Measurements from ENCODE around the gene CSF3R.
A peak's percentile ranks its signal among the peaks of the same experiment; 100 is the strongest.
"Not testable (repeated sequence)": the region's sequence is repeated elsewhere in the genome, so short reads cannot be mapped to it uniquely, and the experiment has no call there.

CSF3R gene

DNA sequence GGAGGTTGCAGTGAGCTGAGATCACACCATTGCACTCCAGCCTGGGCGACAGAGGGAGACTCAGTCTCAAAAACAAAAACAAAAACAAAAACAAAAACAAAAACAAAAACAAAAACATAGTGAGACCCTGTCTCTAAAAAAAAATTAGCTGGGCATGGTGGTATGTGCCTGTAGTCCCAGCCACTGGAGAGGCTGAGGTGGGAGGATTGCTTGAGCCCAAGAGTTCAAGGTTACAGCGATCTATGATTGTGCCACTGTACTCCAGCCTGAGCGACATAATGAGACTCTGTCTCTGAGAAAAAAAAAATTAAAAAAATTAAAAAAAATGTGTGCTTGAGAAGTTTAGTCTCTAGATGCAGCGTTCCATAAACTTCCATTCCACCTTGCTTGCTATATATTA, 19.2 kb upstream of the CSF3R start:
- H3K4me3 Mint-ChIP-seq, H3K27ac Mint-ChIP-seq, H3K9me3 Mint-ChIP-seq, ATAC-seq, H3K36me3 Mint-ChIP-seq, H3K4me1 Mint-ChIP-seq: not testable (repeated sequence)
- H3K27me3 Mint-ChIP-seq = peaks cover 23% of the 10 kb centered on the region

DNA sequence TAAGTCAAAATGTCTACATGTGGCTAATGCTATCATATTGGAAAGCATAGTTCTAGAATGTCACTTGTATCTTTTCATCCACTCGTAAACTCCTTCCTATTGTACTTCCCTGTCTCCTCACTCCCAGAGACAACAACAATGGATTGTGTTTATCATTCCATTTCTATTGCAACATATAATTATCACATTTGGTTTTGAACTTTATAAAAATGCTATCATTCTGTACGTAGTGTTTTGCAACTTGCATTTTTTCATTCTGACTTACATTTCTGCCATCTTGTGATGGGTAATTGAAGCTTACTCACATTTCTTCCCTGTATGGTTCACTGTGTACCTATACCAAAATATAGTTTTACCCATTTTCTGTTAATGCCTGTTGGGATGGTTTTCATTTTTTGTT, 14.5 kb upstream of the CSF3R start:
- Mint-ChIP-seq H3K4me1 (no peaks in the 10 kb centered on the region), H3K27ac (no peak overlapping the region), H3K27me3 (peaks cover 9% of the 10 kb centered on the region), H3K36me3 (no peaks in the 10 kb centered on the region), H3K4me3 (no peak overlapping the region), H3K9me3 (peaks cover 3% of the 10 kb centered on the region)
- no peak for ATAC-seq

DNA sequence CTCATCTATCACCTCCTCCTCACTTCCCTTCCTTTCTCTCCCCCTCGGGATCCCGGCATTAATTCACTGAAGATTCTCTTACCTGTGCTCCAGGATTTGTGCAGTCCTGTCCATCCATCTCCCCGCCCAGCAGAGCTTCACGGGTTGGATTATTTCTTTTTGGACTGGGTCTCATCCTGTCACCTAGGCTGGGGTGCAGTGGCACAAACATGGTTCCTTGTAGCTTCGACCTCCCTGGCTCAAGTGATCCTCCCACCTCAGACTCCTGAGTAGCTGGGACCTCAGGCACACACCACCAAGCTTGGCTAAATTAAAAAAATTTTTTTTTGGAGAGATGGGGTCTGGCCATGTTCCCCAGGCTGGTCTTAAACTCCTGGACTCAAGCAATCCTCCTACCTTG, 12.3 kb upstream of the CSF3R start:
- no peak for ATAC-seq
- no peaks in the 10 kb centered on the region for H3K4me1 Mint-ChIP-seq
- H3K27me3 Mint-ChIP-seq = peaks cover 9% of the 10 kb centered on the region
- H3K4me3 Mint-ChIP-seq = no peak overlapping the region
- peaks cover 3% of the 10 kb centered on the region for H3K9me3 Mint-ChIP-seq
- H3K27ac Mint-ChIP-seq = no peak overlapping the region
- no peaks in the 10 kb centered on the region for H3K36me3 Mint-ChIP-seq

DNA sequence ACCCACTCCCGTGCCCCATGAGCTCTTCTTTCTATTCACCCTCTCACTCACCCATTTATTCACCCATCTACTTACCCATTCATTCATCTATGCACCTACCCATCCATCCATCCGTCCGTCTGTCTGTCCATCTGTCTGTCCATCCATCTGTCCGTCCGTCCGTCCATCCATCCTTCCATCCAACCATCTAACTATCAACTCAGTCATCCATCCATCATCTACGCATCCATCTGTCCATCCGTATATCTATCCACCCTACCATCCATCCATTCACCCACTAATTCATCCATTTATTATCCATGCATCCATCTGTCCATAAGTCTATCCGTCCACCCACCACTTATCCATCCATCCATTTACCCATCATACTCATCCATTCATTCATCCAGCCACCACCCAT, 10.8 kb upstream of the CSF3R start:
- no peaks in the 10 kb centered on the region for H3K36me3 Mint-ChIP-seq

DNA sequence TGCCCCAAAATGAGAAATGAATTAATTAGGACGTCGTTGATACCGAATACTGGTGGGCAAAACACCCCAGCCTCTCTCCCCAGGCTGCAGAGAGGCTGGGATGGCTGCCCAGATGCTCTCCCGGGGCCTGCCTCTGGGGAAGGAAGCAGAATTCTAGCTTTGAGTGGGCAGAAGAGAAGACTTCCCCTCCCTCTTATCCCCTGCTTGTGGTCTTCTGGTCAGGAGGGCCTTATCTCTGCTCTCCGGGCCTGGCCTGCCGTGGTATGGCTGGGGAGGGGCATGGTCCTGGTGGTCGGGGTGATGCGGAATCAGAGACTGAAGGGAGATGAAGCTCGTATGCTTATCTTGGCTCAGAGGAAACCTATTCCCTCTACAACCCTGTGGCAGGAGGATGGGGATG, 9.8 kb upstream of the CSF3R start:
- Mint-ChIP-seq H3K9me3 (peaks cover 3% of the 10 kb centered on the region), H3K36me3 (no peaks in the 10 kb centered on the region), H3K4me3 (no peak overlapping the region), H3K27ac (no peak overlapping the region), H3K27me3 (peaks cover 9% of the 10 kb centered on the region), H3K4me1 (peaks cover 2% of the 10 kb centered on the region)
- ATAC-seq = no peak

More for the DNA sequence above, 10.8 kb upstream of the CSF3R start:
- Mint-ChIP-seq H3K27me3 (peaks cover 9% of the 10 kb centered on the region), H3K27ac (no peak overlapping the region), H3K9me3 (peaks cover 3% of the 10 kb centered on the region), H3K4me1 (no peaks in the 10 kb centered on the region), H3K4me3 (no peak overlapping the region)
- no peak for ATAC-seq

DNA sequence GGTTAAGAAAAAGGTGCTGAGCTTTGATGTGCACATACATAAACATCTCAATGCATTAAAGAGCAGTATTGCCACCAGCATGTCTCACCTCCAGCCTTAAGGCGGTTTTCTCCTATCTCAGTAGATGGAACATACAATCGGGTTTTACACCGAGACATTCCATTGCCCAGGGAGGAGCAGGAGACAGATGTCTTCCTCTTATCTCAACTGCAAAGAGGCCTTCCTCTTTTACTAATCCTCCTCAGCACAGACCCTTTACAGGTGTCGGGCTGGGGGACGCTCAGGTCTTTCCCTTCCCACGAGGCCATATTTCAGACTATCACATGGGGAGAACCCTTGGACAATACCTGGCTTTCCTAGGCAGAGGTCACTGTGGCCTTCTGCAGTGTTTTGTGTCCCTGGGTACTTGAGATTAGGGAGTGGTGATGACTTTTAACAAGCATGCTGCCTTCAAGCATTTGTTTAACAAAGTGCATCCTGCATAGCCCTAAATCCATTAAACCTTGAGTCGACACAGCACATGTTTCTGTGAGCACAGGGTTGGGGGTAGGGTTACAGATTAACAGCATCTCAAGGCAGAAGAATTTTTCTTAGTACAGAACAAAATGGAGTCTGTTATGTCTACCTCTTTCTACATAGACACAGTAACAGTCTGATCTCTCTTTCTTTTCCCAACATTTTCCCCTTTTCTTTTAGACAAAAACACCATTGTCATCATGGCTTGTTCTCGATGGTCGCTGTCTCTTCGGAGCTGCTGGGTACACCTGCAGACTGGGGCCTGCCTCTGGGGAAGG, 6.7 kb upstream of the CSF3R start:
- not testable (repeated sequence) for H3K27me3 Mint-ChIP-seq, H3K36me3 Mint-ChIP-seq, H3K4me3 Mint-ChIP-seq, H3K27ac Mint-ChIP-seq, ATAC-seq, H3K9me3 Mint-ChIP-seq
- H3K4me1 Mint-ChIP-seq = peaks cover 23% of the 10 kb centered on the region

DNA sequence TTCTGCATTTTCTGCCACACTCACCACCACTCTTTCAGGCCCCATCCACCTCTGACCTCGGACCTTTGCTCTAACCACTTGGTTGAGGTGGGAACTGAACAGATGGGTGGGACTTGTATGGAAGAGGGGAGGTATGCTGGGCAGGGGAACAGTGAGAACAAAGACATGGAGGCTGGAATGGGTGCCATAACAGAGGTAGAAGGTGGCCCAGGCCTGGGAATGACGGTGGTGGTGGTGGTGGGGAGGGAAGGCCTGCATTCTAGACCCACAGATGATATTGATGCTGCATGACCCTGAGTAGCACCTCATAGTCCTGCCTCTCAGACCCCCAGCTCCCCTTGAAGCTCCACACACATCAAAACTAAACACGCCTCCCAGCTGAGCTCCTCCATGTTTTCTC, 5.2 kb upstream of the CSF3R start:
- H3K27ac Mint-ChIP-seq = no peak overlapping the region

DNA sequence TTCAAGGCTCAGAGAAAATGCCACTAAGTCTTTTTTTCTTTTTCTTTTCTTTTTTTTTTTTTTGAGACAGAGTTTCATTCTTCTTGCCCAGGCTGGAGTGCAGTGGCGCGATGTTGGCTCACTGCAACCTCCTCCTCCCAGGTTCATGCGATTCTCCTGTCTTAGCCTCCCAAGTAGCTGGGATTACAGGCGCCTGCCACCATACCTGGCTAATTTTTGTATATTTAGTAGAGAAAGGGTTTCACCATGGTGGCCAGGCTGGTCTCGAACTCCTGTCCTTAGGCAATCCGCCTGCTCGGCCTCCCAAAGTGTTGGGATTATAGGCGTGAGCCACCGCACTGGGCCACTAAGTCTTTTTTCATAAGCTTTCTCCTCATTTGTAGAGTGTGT, 4.6 kb upstream of the CSF3R start:
- H3K36me3 Mint-ChIP-seq, H3K9me3 Mint-ChIP-seq, H3K4me3 Mint-ChIP-seq, H3K27me3 Mint-ChIP-seq, ATAC-seq: not testable (repeated sequence)
- Mint-ChIP-seq H3K27ac (peak overlapping the region; percentile 79), H3K4me1 (peaks cover 24% of the 10 kb centered on the region)

More for the DNA sequence above, 5.2 kb upstream of the CSF3R start:
- no peak overlapping the region for H3K4me3 Mint-ChIP-seq
- H3K36me3 Mint-ChIP-seq = no peaks in the 10 kb centered on the region
- H3K9me3 Mint-ChIP-seq = no peaks in the 10 kb centered on the region
- peaks cover 23% of the 10 kb centered on the region for H3K4me1 Mint-ChIP-seq
- no peak for ATAC-seq
- H3K27me3 Mint-ChIP-seq = no peaks in the 10 kb centered on the region

DNA sequence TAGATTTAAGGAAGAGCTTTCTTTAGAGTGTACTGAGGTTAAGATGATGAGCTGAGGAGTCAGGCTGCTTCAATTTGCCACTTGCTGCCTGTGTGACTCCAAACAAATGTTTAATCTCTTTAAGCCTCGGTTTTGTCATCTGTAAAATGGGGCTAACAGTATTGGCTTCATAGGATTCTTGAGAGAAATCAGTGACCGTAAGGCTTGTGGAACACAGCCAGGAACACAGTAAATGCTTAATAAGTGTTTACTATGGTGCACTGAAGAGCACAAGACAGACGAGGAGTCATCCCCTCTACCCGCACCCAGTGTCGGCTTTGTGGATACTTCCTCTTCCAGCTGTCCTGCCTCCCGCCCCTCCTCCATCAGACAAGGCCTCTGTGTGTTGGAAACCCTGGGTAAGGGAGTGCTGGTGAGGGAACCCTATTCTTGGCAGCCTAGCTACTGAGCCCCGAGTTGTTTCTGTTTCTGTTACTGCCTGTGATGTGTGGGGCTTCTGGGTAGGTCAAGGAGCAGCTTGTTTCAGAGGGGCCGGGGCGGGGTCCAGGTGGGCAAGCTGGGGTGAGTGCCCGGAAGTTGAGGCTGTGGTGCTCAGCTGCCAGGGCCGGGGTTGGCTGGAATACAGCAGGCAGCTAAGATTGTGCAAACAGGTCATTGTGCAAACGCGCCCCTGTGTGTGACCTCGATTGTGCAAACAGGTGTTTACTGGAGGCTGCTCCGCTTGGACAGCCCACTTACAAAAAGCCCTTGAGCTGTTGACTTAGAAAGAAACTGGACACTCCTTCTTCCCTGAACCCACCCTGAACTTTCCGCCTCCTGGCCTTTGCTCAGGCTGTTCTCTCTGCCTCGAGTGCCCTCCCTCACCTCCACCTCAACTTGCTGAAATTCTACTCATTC, 4.0 kb upstream of the CSF3R start:
- Mint-ChIP-seq H3K27ac (peak overlapping the region; percentile 79), H3K9me3 (no peaks in the 10 kb centered on the region), H3K4me3 (peak overlapping the region; percentile 18), H3K4me1 (peaks cover 30% of the 10 kb centered on the region), H3K27me3 (peaks cover 8% of the 10 kb centered on the region), H3K36me3 (no peaks in the 10 kb centered on the region)
- peak; percentile 72 for ATAC-seq

DNA sequence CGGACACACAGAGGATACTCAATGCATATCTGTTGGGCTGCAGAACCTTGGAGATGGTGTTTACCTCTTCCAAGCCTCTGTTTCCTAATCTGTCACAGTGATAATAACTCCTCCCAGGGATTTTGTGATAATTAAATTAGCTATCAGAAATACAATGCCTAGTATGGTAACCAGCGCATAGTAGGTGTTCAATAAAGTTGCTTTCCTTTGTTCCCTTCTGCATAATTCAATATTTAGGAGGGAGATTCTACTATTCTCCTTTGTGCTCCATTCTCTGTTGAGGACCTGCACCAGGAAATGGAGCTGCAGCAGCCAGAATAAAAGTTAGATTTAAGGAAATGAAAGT, 3.4 kb upstream of the CSF3R start:
- Mint-ChIP-seq H3K4me1 (peaks cover 31% of the 10 kb centered on the region), H3K36me3 (no peaks in the 10 kb centered on the region), H3K4me3 (no peak overlapping the region), H3K27ac (peak overlapping the region; percentile 79), H3K9me3 (no peaks in the 10 kb centered on the region), H3K27me3 (peaks cover 12% of the 10 kb centered on the region)
- no peak for ATAC-seq

DNA sequence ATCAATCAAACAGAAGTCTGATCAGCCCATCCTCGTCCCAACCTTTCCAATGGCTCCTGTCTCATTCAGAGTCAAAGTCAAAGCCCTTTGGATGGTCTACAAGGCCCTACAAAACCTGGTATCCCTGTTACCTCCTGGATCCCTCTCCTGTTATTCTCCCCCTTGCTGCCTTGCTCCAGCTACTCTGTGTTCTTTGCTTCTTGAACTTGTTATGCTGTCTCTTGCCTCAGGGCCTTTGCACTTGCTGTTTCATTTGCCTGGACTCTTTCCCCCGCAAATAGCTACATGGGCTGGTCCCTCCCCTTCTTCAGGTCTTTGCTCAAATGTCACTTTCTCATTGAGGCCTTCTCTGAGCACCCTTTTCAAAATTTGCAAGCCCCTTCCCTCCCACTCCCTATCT, 1.4 kb upstream of the CSF3R start:
- H3K27me3 Mint-ChIP-seq = peaks cover 12% of the 10 kb centered on the region
- no peak overlapping the region for H3K27ac Mint-ChIP-seq
- H3K9me3 Mint-ChIP-seq = no peaks in the 10 kb centered on the region
- H3K36me3 Mint-ChIP-seq = no peaks in the 10 kb centered on the region
- ATAC-seq = no peak
- H3K4me1 Mint-ChIP-seq = peaks cover 31% of the 10 kb centered on the region
- H3K4me3 Mint-ChIP-seq = no peak overlapping the region

DNA sequence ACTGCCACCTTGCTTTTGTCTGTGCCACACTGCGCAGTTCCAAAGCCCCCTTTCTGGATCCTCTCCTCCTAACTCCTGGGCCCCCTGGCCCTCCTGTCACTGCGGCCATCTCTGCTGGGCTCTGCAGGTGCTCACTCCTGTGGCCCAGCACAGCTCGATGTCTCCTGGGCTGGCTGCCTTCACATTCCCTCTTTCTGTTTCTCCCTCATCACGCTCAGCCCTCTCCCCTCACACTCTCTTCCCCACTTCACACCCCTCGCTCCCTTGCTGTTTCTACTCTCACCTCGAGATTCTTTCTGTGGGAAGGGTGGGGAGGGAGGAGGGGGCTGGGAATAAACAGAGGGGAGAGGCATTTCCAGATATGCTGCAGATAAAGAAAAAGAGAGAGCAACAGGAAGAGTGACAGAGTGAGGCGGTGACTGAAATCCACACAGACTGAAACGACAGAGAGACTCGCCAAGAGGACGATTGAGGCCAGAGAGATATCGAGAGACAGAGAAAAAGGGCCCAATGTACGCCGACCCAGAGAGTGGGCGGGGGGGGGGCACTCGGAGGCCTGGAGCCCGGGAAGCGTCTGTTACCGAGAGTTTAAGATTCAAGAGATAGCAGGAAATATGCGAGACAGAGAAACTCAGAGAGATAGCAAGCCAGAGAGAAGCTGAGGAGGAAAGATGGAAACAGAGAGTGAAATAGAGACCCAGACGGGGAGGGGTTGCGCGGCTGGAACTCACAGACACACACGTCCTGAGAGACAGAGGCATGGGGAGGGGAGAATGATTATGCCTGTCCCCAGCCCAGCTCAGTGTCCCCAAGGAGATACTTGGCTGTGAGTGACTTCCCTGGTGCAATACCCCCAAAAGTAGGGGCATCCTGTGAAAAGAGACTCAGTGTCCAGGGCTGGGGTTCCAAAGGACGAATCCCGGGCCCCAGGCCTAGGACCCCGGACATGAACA, 666 bp downstream of the CSF3R start:
- Mint-ChIP-seq H3K27me3 (peaks cover 12% of the 10 kb centered on the region), H3K4me1 (peaks cover 24% of the 10 kb centered on the region), H3K27ac (no peak overlapping the region), H3K4me3 (no peak overlapping the region), H3K9me3 (no peaks in the 10 kb centered on the region), H3K36me3 (no peaks in the 10 kb centered on the region)
- peak; percentile 38 for ATAC-seq

DNA sequence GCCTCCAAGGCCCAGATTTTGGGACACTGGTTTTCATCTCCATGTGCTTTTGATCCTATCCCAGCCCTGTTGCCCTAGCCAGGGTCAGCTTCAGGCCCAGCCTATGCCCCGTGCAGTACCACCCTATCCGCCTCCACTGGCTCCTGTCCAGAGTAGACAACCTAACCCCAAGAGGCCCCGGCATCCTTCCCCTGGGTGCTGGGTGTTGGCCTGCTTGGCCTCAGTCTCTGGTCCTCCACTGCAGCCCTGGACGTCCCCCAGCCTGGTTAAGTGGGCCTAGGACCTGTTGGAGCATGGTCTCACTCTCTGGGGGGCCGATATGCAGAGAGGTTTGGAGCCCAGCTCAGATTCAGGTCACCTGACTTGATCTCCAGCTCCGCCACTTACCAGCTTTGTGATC, 1.6 kb downstream of the CSF3R start:
- H3K4me1 Mint-ChIP-seq = peaks cover 14% of the 10 kb centered on the region
- H3K4me3 Mint-ChIP-seq = no peak overlapping the region
- no peaks in the 10 kb centered on the region for H3K36me3 Mint-ChIP-seq
- H3K27ac Mint-ChIP-seq = no peak overlapping the region
- no peak for ATAC-seq
- peaks cover 12% of the 10 kb centered on the region for H3K27me3 Mint-ChIP-seq
- H3K9me3 Mint-ChIP-seq = no peaks in the 10 kb centered on the region

DNA sequence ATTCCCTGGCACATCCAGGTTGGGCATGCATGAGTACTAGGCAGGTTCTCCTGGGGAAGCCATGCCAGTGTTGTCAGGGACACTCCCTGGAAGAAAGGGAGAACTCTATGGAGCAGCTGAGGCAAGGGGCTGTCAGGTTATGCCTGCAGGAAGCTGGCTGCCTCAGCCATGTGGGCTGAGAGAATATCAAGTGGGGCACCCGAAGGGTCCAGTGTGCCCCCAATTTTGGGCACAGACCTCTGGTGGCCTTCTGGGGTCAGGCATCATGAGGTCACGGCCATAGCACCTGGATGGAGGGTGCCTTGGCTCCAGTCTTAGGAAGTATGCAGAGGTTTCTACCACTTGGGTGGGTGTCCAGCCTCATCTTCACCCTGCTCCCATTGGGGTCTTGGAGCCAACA, 2.6 kb downstream of the CSF3R start:
- H3K4me1 Mint-ChIP-seq = peaks cover 8% of the 10 kb centered on the region
- H3K27me3 Mint-ChIP-seq = peaks cover 12% of the 10 kb centered on the region
- no peaks in the 10 kb centered on the region for H3K36me3 Mint-ChIP-seq
- H3K4me3 Mint-ChIP-seq = no peak overlapping the region
- no peak overlapping the region for H3K27ac Mint-ChIP-seq
- no peaks in the 10 kb centered on the region for H3K9me3 Mint-ChIP-seq
- no peak for ATAC-seq

DNA sequence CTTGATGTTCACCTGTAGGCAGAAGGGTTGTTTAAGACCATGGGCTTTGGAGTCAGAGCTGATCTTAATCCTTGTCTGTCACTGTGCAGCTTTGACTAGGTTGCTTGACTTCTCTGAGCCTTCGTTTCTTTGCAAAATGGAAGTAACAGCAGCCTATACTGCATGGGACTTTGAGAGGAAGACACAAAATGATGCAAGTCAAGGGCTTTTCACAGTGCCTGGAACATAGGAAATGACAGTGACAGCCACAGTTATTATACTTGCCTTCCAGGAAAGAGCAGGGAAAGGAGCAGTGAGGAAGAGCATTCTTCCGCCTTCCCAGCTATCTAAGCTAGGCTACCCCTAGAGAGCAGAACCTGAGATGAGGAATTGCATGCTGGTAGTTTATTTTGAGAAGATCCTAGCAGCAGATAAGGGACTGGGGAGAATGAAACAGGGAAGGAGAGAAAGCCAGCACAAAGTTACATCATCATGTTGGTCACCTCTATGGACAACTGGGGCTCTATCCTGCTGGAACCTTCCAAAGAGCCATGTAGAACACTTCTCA, 3.1 kb downstream of the CSF3R start:
- H3K4me3 Mint-ChIP-seq = no peak overlapping the region
- H3K9me3 Mint-ChIP-seq = no peaks in the 10 kb centered on the region
- H3K4me1 Mint-ChIP-seq = peaks cover 8% of the 10 kb centered on the region
- no peak overlapping the region for H3K27ac Mint-ChIP-seq
- no peak for ATAC-seq
- peaks cover 12% of the 10 kb centered on the region for H3K27me3 Mint-ChIP-seq
- H3K36me3 Mint-ChIP-seq = no peaks in the 10 kb centered on the region
